SU-DHL-6 (cell line): ENCODE data around the gene MINK1.

ENCODE experiments used
- H2AFZ ChIP-seq: fragments of 200-600 bp; sonication (generic); 2 replicates; pipeline ENCODE4 v1.6.1; 2014; ENCODE audit warnings: low read depth, mild to moderate bottlenecking, moderate library complexity, mixed read lengths, antibody characterized with exemption, low read length; ENCODE audit not compliant: severe bottlenecking
- H3F3A ChIP-seq: fragments of 200-600 bp; shearing (Covaris generic); 2 replicates; pipeline ENCODE4 v1.6.0; 2016; ENCODE audit warnings: antibody characterized with exemption, mild to moderate bottlenecking; ENCODE audit not compliant: insufficient read depth
- H3K27ac ChIP-seq: fragments of 200-600 bp; sonication (generic); 2 replicates; pipeline ENCODE4 v1.5.1; 2016; ENCODE audit warnings: low read depth, mild to moderate bottlenecking, low read length, moderate library complexity, mixed read lengths
- H3K27me3 ChIP-seq: fragments of 200-600 bp; sonication (generic), shearing (Covaris generic); 2 replicates; pipeline ENCODE4 v1.6.0; 2014; ENCODE audit warnings: mild to moderate bottlenecking, low read length
- H3K36me3 ChIP-seq: fragments of 200-600 bp; sonication (generic); 2 replicates; pipeline ENCODE4 v1.6.1; 2014; ENCODE audit warnings: mild to moderate bottlenecking, low read length, mixed read lengths
- H3K4me2 ChIP-seq: fragments of 300-600, 200-600 bp; shearing (Covaris generic), sonication (generic); 2 replicates; pipeline ENCODE4 v1.6.0; 2014; ENCODE audit warnings: low read length, low read depth, mild to moderate bottlenecking; ENCODE audit not compliant: poor library complexity, severe bottlenecking
- H3K4me3 ChIP-seq: fragments of 200-600 bp; sonication (generic); 2 replicates; pipeline ENCODE4 v1.5.1; 2014; ENCODE audit warnings: antibody characterized with exemption, low read length, mild to moderate bottlenecking, mixed read lengths; ENCODE audit not compliant: insufficient read depth, poor library complexity, severe bottlenecking
- H3K79me2 ChIP-seq: fragments of 200-600 bp; sonication (generic); 2 replicates; pipeline ENCODE4 v1.6.1; 2014; ENCODE audit warnings: mild to moderate bottlenecking, low read length, moderate library complexity; ENCODE audit not compliant: insufficient read depth
- H3K9ac ChIP-seq: fragments of 200-600 bp; sonication (generic); 2 replicates; pipeline ENCODE4 v1.7.0; 2014; ENCODE audit warnings: mild to moderate bottlenecking, low read length
- H3K9me2 ChIP-seq: fragments of 200-600 bp; sonication (generic); replicated peaks from 2 replicates; pipeline ENCODE4 v1.6.1; 2014; ENCODE audit warnings: low read length; ENCODE audit not compliant: insufficient read depth
- H3K9me3 ChIP-seq: fragments of 200-600 bp; sonication (generic); 2 replicates; pipeline ENCODE4 v1.6.1; 2014; ENCODE audit warnings: low read length, mixed read lengths; ENCODE audit not compliant: insufficient read depth
- H4K20me1 ChIP-seq: fragments of 200-600 bp; sonication (generic); 2 replicates; pipeline ENCODE4 v1.6.1; 2014; ENCODE audit warnings: low read depth, mild to moderate bottlenecking, antibody characterized with exemption, low read length, moderate library complexity, mixed read lengths
- CTCF ChIP-seq: fragments of 200-600 bp; sonication (generic); IDR thresholded peaks from one replicate; pipeline ENCODE4 v1.5.1; 2017; ENCODE audit warnings: antibody characterized with exemption, mild to moderate bottlenecking, low read length, moderate library complexity; ENCODE audit not compliant: insufficient read depth, poor library complexity, severe bottlenecking
- EZH2phosphoT487 ChIP-seq: fragments of 200-600 bp; sonication (generic), shearing (Covaris generic); conservative IDR thresholded peaks from 2 replicates; pipeline ENCODE4 v1.6.1; 2018; ENCODE audit warnings: mild to moderate bottlenecking, antibody characterized with exemption, low read length, moderate library complexity, mixed read lengths

Gene MINK1

GRCh38 chr17:4897198-4897687, 64.1 kb downstream of the MINK1 start:
- Histone ChIP-seq H3K9ac (no peak overlapping the region), H3K27me3 (no peaks in the 10 kb centered on the region), H4K20me1 (no peaks in the 10 kb centered on the region), H3K4me3 (no peak overlapping the region), H3K4me2 (no peak overlapping the region), H3F3A (peaks cover 5% of the 10 kb centered on the region; the same call in 1 of the 2 replicates), H3K9me3 (no peaks in the 10 kb centered on the region), H2AFZ (no peak overlapping the region), H3K9me2 (no peaks in the 10 kb centered on the region), H3K79me2 (no peaks in the 10 kb centered on the region), H3K27ac (no peak overlapping the region), H3K36me3 (no peaks in the 10 kb centered on the region)
- TF ChIP-seq CTCF (no peak), EZH2phosphoT487 (no peak)

GRCh38 chr17:4897785-4898184, 64.6 kb downstream of the MINK1 start:
- no peaks in the 10 kb centered on the region for H3K9me2 ChIP-seq

GRCh38 chr17:4898351-4898750, 65.2 kb downstream of the MINK1 start:
- Histone ChIP-seq H3K27me3 (no peaks in the 10 kb centered on the region), H3F3A (peaks cover 5% of the 10 kb centered on the region; the same call in 1 of the 2 replicates), H3K79me2 (no peaks in the 10 kb centered on the region), H3K4me2 (no peak overlapping the region), H4K20me1 (no peaks in the 10 kb centered on the region), H2AFZ (no peak overlapping the region), H3K9ac (no peak overlapping the region), H3K9me3 (no peaks in the 10 kb centered on the region), H3K9me2 (no peaks in the 10 kb centered on the region), H3K27ac (no peak overlapping the region), H3K4me3 (no peak overlapping the region), H3K36me3 (no peaks in the 10 kb centered on the region)
- no peak for TF ChIP-seq EZH2phosphoT487
- no peak for TF ChIP-seq CTCF

More at GRCh38 chr17:4897785-4898184, 64.6 kb downstream of the MINK1 start:
- no peak overlapping the region for H3K9ac ChIP-seq
- no peak overlapping the region for H3K27ac ChIP-seq
- no peaks in the 10 kb centered on the region for H3K27me3 ChIP-seq
- H3K36me3 ChIP-seq, result no peaks in the 10 kb centered on the region
- H2AFZ ChIP-seq, result no peak overlapping the region
- TF ChIP-seq CTCF, result no peak
- TF ChIP-seq EZH2phosphoT487, result no peak
- H3K4me3 ChIP-seq, result no peak overlapping the region
- H4K20me1 ChIP-seq, result no peaks in the 10 kb centered on the region
- H3K9me3 ChIP-seq, result no peaks in the 10 kb centered on the region
- no peaks in the 10 kb centered on the region for H3K79me2 ChIP-seq
- H3K4me2 ChIP-seq, result no peak overlapping the region
- H3F3A ChIP-seq, result peaks cover 5% of the 10 kb centered on the region; the same call in 1 of the 2 replicates
